NCI-H2196 treated with DMSO at 0.1 percent for 48 hours (cell line): ENCODE data around the gene ASPHD2.

Source experiments
- DNase-seq: peaks from one replicate; lab custom pipeline; 2025; ENCODE audit not compliant: unreplicated experiment; lab: John Stamatoyannopoulos, UW

ASPHD2 gene

GRCh38 chr22:26471522-26471921, 42.5 kb downstream of the ASPHD2 start:
- no peak for DNase-seq

GRCh38 chr22:26474682-26475081, 45.6 kb downstream of the ASPHD2 start:
- no peak for DNase-seq

GRCh38 chr22:26476705-26477340, 47.8 kb downstream of the ASPHD2 start:
- DNase-seq: no peak

- no peak for DNase-seq
Measured at GRCh38 chr22:26477341-26477731, 48.3 kb downstream of the ASPHD2 start.

GRCh38 chr22:26479043-26479791, 50.2 kb downstream of the ASPHD2 start:
- no peak for DNase-seq

GRCh38 chr22:26479792-26480610, 50.9 kb downstream of the ASPHD2 start:
- no peak for DNase-seq

- no peak for DNase-seq
Measured at GRCh38 chr22:26480611-26480932, 51.5 kb downstream of the ASPHD2 start.

GRCh38 chr22:26481112-26481693, 52.1 kb downstream of the ASPHD2 start:
- DNase-seq: no peak

- DNase-seq: no peak
Measured at GRCh38 chr22:26481694-26482093, 52.6 kb downstream of the ASPHD2 start.

GRCh38 chr22:26482161-26482560, 53.1 kb downstream of the ASPHD2 start:
- no peak for DNase-seq

- DNase-seq: no peak
Measured at GRCh38 chr22:26483043-26483438, 54.0 kb downstream of the ASPHD2 start.

GRCh38 chr22:26483439-26484359, 54.6 kb downstream of the ASPHD2 start, which contains the start of the genes HPS4 and SRRD:
HPS4 (minus strand) TSS chr22:26483783; CDS start chr22:26481762, 2,021 bp downstream.
SRRD (plus strand) TSS chr22:26483877; CDS start chr22:26483891, 14 bp downstream.
- DNase-seq: peak; percentile 50

- no peak for DNase-seq
Measured at GRCh38 chr22:26484360-26484706, 55.3 kb downstream of the ASPHD2 start.

GRCh38 chr22:26485013-26485412, 56.0 kb downstream of the ASPHD2 start:
- DNase-seq: no peak

- DNase-seq: no peak
Measured at GRCh38 chr22:26485806-26486390, 56.8 kb downstream of the ASPHD2 start.

GRCh38 chr22:26486394-26486793, 57.3 kb downstream of the ASPHD2 start:
- DNase-seq: no peak

GRCh38 chr22:26487996-26488395, 58.9 kb downstream of the ASPHD2 start:
- no peak for DNase-seq

- DNase-seq: no peak
Measured at GRCh38 chr22:26489447-26490036, 60.5 kb downstream of the ASPHD2 start.

GRCh38 chr22:26492220-26492619, 63.2 kb downstream of the ASPHD2 start:
- DNase-seq: no peak

- no peak for DNase-seq
Measured at GRCh38 chr22:26494506-26494905, 65.4 kb downstream of the ASPHD2 start.
